ENCODE measurements around the gene IL12A. TPM values are rescaled to one million over a fixed set of nuclear protein-coding genes. Genes with fewer than 3 reads are reported as not detected.

Gene IL12A
- total RNA-seq, 1 donor from 2014 or later, result 7.8 TPM

DNA sequence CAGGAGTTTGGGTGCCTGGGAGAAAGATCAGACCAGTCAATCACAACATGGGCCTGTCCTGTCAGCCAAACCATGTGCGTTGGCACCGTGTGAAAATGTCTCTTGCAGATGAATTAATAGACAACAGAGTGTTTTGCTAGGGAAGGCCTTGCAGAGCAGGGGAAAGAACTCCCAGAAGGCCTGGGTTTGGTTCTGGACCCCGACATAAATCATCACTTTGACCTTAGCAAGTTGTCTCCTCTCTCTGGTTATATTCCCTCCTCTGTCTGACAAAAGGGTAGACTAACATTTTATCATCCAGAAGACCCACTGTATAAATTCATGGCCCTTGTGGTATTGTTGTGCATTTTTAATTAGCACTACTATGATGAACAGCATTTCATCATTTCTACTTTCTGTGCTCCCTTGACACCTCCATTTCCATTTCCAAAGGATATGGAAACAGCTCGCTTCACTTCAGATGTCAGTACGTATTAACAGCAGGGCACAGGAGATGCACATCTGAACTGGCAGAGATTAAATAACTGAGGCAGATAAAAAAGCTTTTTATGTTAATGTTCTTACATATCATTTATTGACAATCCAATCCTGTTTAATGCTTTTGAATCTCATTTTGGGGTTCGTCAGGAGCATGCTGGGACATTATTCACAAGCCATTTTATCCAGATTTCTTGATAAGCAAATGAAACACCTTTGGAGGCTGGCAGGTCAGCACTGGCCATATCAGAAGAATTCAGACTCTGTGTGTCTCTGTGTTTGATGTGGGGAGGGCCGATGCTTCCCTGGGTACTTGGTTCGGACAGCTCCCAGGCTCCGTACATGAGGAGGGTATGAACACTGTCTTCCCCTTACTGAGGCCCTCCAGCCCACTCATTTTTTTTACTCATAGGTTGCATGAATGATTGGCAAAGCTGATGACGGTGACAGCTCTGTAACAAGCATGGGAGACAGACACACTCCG lies 28.2 kb upstream of the IL12A start:
- Mint-ChIP-seq H3K27me3 (no peaks in the 10 kb centered on the region), H3K4me3 (no peak overlapping the region), H3K9me3 (peaks cover 3% of the 10 kb centered on the region), H3K36me3 (ENCODE audit: low read depth) (no peaks in the 10 kb centered on the region), H3K4me1 (peaks cover 12% of the 10 kb centered on the region), H3K27ac (no peak overlapping the region)
- POLR2A ChIA-PET, result interaction anchor here (0.6 kb wide), 1 partner anchor 10 kb away, joined by 3 read pairs; no protein-coding TSS in a partner anchor
- intact Hi-C loops (cut with micrococcal nuclease), result no loop called here
- no peak for TF ChIP-seq CTCF (IDR thresholded peaks at IDR 0.05)
- ATAC-seq (ENCODE audit: low read depth) (no peak), DNase-seq (no peak)
- CTCF ChIA-PET, result interaction anchor here (1.1 kb wide), 1 partner anchor 28 kb away, joined by 6 read pairs; the partner anchor contains the start of gene IL12A

GRCh38 chr3:159964166-159964973 lies 24.3 kb upstream of the IL12A start:
- no peaks in the 10 kb centered on the region for H3K36me3 Mint-ChIP-seq (ENCODE audit: low read depth)
- H3K4me3 Mint-ChIP-seq, result peak overlapping the region; percentile 66
- intact Hi-C loops (cut with micrococcal nuclease), result loop anchor here (1.0 kb wide), 3 partner anchors 24 to 60 kb away; partner anchors contain the start of gene IL12A
- TF ChIP-seq CTCF (IDR thresholded peaks at IDR 0.05), result no peak
- H3K9me3 Mint-ChIP-seq, result no peaks in the 10 kb centered on the region
- H3K4me1 Mint-ChIP-seq, result peaks cover 15% of the 10 kb centered on the region
- DNase-seq (no peak), ATAC-seq (ENCODE audit: low read depth) (peak; percentile 89)
- no peaks in the 10 kb centered on the region for H3K27me3 Mint-ChIP-seq
- ChIA-PET CTCF (no interaction called here), POLR2A (interaction anchor here (0.7 to 1.1 kb wide), 6 partner anchors 9 to 61 kb away, joined by 3 to 18 read pairs (median 5); partner anchors contain the start of gene IL12A)
- H3K27ac Mint-ChIP-seq, result peak overlapping the region; percentile 90

GRCh38 chr3:159971311-159971710 lies 17.3 kb upstream of the IL12A start:
- DNase-seq, result no peak
- H3K27me3 Mint-ChIP-seq, result peaks cover 8% of the 10 kb centered on the region
- POLR2A ChIA-PET, result no interaction called here
- intact Hi-C loops (cut with micrococcal nuclease), result no loop called here
- CTCF ChIA-PET, result no interaction called here
- TF ChIP-seq CTCF (IDR thresholded peaks at IDR 0.05), result no peak
- peaks cover 2% of the 10 kb centered on the region for H3K4me1 Mint-ChIP-seq
- H3K36me3 Mint-ChIP-seq (ENCODE audit: low read depth), result no peaks in the 10 kb centered on the region
- no peaks in the 10 kb centered on the region for H3K9me3 Mint-ChIP-seq
- ATAC-seq (ENCODE audit: low read depth), result no peak
- H3K27ac Mint-ChIP-seq, result no peak overlapping the region
- H3K4me3 Mint-ChIP-seq, result no peak overlapping the region

DNA sequence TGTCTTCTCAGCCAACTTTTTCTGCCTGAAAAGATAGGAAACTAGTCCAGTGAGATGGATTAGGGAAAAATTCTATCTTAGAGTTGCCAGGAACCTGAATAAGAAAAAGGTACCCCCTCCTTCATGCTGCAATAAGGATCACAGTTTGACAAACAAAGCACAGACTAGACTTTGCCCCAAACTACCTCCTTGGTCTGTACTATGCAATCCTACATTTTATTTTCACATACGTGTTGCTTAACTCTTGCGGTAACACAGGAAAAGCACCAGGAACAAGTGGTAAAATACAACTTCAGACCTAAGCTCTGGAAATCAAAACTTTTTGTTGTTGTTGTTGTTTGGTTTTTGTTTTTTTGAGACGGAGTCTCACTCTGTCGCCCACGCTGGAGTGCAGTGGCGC lies 11.3 kb upstream of the IL12A start:
- H3K4me3 Mint-ChIP-seq, result no peak overlapping the region
- CTCF ChIA-PET, result interaction anchor here (0.9 to 1.6 kb wide), 3 partner anchors 9 to 93 kb away, joined by 3 to 5 read pairs (median 3); partner anchors contain the start of gene IL12A
- H3K27ac Mint-ChIP-seq, result no peak overlapping the region
- peaks cover 8% of the 10 kb centered on the region for H3K27me3 Mint-ChIP-seq
- POLR2A ChIA-PET, result interaction anchor here (0.6 kb wide), 1 partner anchor 452 kb away, joined by 9 read pairs; no protein-coding TSS in a partner anchor
- no peak for TF ChIP-seq CTCF (IDR thresholded peaks at IDR 0.05)
- H3K36me3 Mint-ChIP-seq (ENCODE audit: low read depth), result no peaks in the 10 kb centered on the region
- DNase-seq, result no peak
- H3K4me1 Mint-ChIP-seq, result no peaks in the 10 kb centered on the region
- H3K9me3 Mint-ChIP-seq, result no peaks in the 10 kb centered on the region
- ATAC-seq (ENCODE audit: low read depth), result no peak
- intact Hi-C loops (cut with micrococcal nuclease), result loop anchor here (1.0 kb wide), 1 partner anchor 9 kb away; no protein-coding TSS in a partner anchor

All from activated B cell treated with CpG ODN at 0.5 μM for 24 hours (primary cell).